ENCODE results near the gene IDNK. TPM values are rescaled to one million over a fixed set of nuclear protein-coding genes. Genes with fewer than 3 reads are reported as not detected.
A peak's percentile ranks its signal among the peaks of the same experiment; 100 is the strongest.

Gene IDNK
- total RNA-seq, 2 experiments from 2014 or later: 3.6 to 4.8 TPM

GRCh38 chr9:83688921-83689320 lies 66.0 kb downstream of the IDNK start:
- DNase-seq (no peak), ATAC-seq (peak; percentile 91)
- CTCF ChIA-PET: interaction anchor here (1.1 to 3.1 kb wide), 2 partner anchors 34 to 40 kb away, joined by 3 to 9 read pairs; no protein-coding TSS in a partner anchor
- intact Hi-C loops (cut with micrococcal nuclease): loop anchor here (2.0 to 10.0 kb wide), 2 partner anchors 18 to 56 kb away; partner anchors contain the start of gene UBQLN1
- POLR2A ChIA-PET: interaction anchor here (0.8 to 3.4 kb wide), 3 partner anchors 16 to 32 kb away, joined by 3 to 25 read pairs (median 3); partner anchors contain the start of gene UBQLN1
- peaks cover 69% of the 10 kb centered on the region for H3K4me1 Mint-ChIP-seq (ENCODE audit: low read depth)
- no peak for TF ChIP-seq CTCF (IDR thresholded peaks at IDR 0.05)
- H3K9me3 Mint-ChIP-seq: no peaks in the 10 kb centered on the region
- peak overlapping the region; percentile 60 for H3K27ac Mint-ChIP-seq
- no peak overlapping the region for H3K4me3 Mint-ChIP-seq
- no peaks in the 10 kb centered on the region for H3K27me3 Mint-ChIP-seq
- H3K36me3 Mint-ChIP-seq (ENCODE audit: low read depth): peaks cover 20% of the 10 kb centered on the region

- no peak overlapping the region for H3K4me3 Mint-ChIP-seq
- ChIA-PET CTCF (interaction anchor here (0.6 to 1.5 kb wide), 2 partner anchors 25 to 35 kb away, joined by 3 read pairs; no protein-coding TSS in a partner anchor), POLR2A (interaction anchor here (0.9 to 5.1 kb wide), 3 partner anchors 9 to 68 kb away, joined by 3 to 23 read pairs (median 4); partner anchors contain the start of genes IDNK and UBQLN1)
- H3K27ac Mint-ChIP-seq: no peak overlapping the region
- H3K9me3 Mint-ChIP-seq: no peaks in the 10 kb centered on the region
- peaks cover 20% of the 10 kb centered on the region for H3K36me3 Mint-ChIP-seq (ENCODE audit: low read depth)
- TF ChIP-seq CTCF (IDR thresholded peaks at IDR 0.05): no peak
- H3K27me3 Mint-ChIP-seq: no peaks in the 10 kb centered on the region
- no peak for DNase-seq
- intact Hi-C loops (cut with micrococcal nuclease): no loop called here
- ATAC-seq: no peak
- peaks cover 74% of the 10 kb centered on the region for H3K4me1 Mint-ChIP-seq (ENCODE audit: low read depth)
These were observed 68.5 kb downstream of the IDNK start for GRCh38 chr9:83691492-83691891.

Other genes starting within 250 kb of the IDNK start
- gene FRMD3, start 84.7 kb upstream of the IDNK start, total RNA-seq: 1 to 10 TPM in 1 of 2 experiments, under 1 TPM in 1; 0.27 to 1.1 TPM
- gene UBQLN1, start 84.8 kb downstream of the IDNK start, total RNA-seq: 10 to 100 TPM; 80.1 to 92.9 TPM
- gene GKAP1, start 194.6 kb downstream of the IDNK start, total RNA-seq: 1 to 10 TPM; 3.9 to 4.4 TPM